Liver (tissue), 3 donors: ENCODE results near the gene PRDM8.

Experiments used
- EGR1 ChIP-seq, 2 donors: IDR thresholded peaks; 2 replicates each; pipeline ENCODE4 v1.6.1; 2016 to 2018; ENCODE audit warnings: antibody characterized with exemption in 2 of 2, low read depth in 2 of 2
- FOXA1 ChIP-seq: IDR thresholded peaks from 2 replicates; pipeline ENCODE4 v1.6.1; 2016; ENCODE audit warnings: antibody characterized with exemption
- REST ChIP-seq: IDR thresholded peaks from 2 replicates; pipeline ENCODE4 v1.6.1; 2016; ENCODE audit warnings: antibody characterized with exemption, mild to moderate bottlenecking
- RXRA ChIP-seq, 2 donors: IDR thresholded peaks; 2 replicates each; pipeline ENCODE4 v1.6.1; 2017 to 2018; ENCODE audit warnings: antibody characterized with exemption in 2 of 2, mild to moderate bottlenecking in 1 of 2
- YY1 ChIP-seq: IDR thresholded peaks from 2 replicates; pipeline ENCODE4 v1.6.1; 2016; ENCODE audit warnings: antibody characterized with exemption, mild to moderate bottlenecking
- ZBTB33 ChIP-seq: IDR thresholded peaks from 2 replicates; pipeline ENCODE4 v1.6.1; 2016; ENCODE audit warnings: antibody characterized with exemption
- TF ChIP-seq, protein P1 (sequence below): fragments of 150-350 bp; IDR thresholded peaks from 2 replicates; pipeline ENCODE4 v1.5.1; 2017; ENCODE audit warnings: improper control_type of control experiment, low read depth, low read length; ENCODE audit not compliant: missing input control
- donor health status: healthy.
- donor health status: healthy.

DNA sequence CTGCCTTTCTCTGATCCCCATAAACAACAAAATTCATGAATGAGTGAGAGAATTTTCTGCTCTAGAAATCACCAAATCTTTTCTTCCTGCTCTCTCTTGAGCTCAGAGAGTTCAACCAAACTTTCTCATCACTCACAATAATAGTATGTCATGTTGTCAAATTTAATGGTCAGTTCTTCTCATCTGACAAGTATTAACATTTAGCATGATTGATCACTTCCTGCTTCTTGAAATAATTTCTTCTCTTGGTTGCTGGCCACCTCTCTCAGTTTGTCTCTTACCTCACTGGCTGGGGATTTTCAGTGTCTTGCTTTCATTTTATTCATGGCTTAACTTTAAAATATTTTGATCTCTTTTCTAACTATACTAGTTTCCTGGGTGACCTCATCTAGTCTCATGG, 43.7 kb downstream of the PRDM8 start:
- no peak for TF ChIP-seq RXRA (IDR thresholded peaks at IDR 0.05)
- TF ChIP-seq, protein P1, sequence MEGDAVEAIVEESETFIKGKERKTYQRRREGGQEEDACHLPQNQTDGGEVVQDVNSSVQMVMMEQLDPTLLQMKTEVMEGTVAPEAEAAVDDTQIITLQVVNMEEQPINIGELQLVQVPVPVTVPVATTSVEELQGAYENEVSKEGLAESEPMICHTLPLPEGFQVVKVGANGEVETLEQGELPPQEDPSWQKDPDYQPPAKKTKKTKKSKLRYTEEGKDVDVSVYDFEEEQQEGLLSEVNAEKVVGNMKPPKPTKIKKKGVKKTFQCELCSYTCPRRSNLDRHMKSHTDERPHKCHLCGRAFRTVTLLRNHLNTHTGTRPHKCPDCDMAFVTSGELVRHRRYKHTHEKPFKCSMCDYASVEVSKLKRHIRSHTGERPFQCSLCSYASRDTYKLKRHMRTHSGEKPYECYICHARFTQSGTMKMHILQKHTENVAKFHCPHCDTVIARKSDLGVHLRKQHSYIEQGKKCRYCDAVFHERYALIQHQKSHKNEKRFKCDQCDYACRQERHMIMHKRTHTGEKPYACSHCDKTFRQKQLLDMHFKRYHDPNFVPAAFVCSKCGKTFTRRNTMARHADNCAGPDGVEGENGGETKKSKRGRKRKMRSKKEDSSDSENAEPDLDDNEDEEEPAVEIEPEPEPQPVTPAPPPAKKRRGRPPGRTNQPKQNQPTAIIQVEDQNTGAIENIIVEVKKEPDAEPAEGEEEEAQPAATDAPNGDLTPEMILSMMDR = no peak
- TF ChIP-seq REST = no peak
- no peak for TF ChIP-seq FOXA1
- no peak for TF ChIP-seq EGR1 (IDR thresholded peaks at IDR 0.05; ENCODE audit: low read depth in 2 of 2)
- TF ChIP-seq ZBTB33 = no peak
- TF ChIP-seq YY1 = no peak
